ENCODE results near the gene SPATA32.

The SPATA32 gene

DNA sequence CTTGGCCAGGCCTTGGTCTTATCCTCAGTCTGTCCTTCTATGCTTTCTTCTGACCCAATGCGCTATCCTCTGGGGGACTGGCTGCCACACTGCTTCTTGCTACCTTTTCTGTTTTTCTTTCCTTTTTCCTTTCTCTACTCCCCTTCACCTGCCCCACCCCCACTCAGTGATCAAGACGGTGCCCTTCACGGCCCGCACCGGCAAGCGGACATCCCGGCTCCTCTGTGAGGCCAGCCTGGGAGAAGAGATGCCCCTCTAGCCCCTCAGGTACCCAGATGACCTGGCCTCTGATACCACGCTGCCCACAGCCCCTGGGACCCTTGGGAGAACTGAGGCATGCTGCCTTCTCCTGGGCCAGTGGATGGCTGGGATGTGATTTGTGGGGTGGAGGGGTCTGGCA lies 15.6 kb downstream of the SPATA32 start:
- DNase-seq (ENCODE audit: low read depth): no peak

DNA sequence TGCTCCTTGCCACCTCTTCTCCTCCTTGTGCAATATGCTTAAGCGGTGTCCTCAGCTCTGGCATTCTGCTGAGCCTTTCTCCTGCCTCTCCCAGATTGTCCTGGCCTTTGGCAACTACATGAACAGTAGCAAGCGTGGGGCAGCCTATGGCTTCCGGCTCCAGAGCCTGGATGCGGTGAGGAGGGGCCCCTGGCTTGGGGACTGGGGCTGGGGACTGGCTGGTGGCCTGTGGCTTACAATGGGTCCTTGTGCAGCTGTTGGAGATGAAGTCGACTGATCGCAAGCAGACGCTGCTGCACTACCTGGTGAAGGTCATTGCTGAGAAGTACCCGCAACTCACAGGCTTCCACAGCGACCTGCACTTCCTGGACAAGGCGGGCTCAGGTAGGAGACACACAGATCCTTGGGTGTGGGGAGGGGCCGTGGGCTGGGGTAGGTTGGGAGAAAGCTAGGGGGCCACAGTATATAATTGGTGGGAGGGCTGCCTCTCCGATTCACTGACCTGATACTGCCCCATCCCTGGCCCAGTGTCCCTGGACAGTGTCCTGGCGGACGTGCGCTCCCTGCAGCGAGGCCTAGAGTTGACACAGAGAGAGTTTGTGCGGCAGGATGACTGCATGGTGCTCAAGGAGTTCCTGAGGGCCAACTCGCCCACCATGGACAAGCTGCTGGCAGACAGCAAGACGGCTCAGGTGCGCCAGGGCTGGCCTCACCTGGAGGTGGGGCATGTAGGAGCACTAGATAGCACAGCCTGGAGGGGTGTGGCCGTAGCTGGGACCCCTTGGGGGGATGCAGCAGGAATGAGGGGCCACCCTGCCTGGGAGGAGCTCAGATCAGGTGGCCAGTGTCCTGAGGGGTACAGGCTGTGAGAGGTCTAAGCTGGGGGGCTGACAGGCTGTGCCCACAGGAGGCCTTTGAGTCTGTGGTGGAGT lies 16.9 kb downstream of the SPATA32 start:
- no peak for DNase-seq (ENCODE audit: low read depth)

DNA sequence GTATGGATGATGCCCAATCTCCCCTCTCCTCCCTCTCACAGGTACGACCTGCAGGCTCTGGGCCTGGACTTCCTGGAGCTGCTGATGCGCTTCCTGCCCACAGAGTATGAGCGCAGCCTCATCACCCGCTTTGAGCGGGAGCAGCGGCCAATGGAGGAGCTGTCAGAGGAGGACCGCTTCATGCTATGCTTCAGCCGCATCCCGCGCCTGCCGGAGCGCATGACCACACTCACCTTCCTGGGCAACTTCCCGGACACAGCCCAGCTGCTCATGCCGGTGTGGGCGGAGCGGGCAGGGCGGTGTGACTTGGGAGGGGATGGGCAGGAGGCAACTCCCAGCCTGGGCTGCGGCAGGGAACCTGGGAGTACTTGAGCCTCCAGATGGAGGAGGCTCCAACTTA lies 18.1 kb downstream of the SPATA32 start:
- DNase-seq (ENCODE audit: low read depth): no peak

DNA sequence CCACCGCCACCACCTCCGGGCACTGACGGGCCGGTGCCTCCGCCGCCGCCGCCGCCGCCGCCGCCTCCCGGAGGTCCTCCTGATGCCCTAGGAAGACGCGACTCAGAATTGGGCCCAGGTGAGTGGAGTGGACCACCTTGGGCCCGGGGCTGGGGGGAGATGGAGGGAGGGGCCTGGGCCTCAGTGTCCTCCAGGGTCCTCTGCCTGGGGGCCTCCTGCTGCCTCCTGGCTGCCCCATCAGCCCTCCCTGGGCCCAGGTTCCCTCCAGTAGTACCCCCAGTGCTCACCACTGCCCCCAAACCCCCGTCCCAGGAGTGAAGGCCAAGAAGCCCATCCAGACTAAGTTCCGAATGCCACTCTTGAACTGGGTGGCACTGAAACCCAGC lies 19.9 kb downstream of the SPATA32 start:
- no peak for DNase-seq (ENCODE audit: low read depth)

DNA sequence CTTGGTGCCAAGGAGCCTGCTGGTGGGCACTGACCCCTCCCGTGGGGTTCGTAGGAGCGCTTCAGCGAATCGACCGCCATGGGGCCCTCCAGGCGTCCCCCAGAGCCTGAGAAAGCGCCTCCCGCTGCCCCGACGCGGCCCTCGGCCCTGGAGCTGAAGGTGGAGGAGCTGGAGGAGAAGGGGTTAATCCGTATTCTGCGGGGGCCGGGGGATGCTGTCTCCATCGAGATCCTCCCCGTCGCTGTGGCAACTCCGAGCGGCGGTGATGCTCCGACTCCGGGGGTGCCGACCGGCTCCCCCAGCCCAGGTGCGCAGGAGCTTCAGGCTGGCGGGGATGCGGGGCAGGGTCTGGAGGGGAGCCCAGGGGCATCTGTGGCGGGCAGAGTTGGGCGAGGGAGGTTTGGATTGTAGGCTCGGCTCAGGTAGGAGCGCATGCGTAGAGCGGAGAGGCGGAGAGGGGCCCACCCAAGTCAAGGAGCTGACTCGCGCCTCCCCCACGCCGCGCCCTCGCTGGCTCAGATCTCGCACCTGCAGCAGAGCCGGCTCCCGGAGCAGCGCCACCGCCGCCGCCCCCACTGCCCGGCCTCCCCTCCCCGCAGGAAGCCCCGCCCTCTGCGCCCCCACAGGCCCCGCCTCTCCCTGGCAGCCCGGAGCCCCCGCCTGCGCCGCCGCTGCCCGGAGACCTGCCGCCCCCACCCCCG lies 20.4 kb downstream of the SPATA32 start:
- DNase-seq (ENCODE audit: low read depth): no peak

DNA sequence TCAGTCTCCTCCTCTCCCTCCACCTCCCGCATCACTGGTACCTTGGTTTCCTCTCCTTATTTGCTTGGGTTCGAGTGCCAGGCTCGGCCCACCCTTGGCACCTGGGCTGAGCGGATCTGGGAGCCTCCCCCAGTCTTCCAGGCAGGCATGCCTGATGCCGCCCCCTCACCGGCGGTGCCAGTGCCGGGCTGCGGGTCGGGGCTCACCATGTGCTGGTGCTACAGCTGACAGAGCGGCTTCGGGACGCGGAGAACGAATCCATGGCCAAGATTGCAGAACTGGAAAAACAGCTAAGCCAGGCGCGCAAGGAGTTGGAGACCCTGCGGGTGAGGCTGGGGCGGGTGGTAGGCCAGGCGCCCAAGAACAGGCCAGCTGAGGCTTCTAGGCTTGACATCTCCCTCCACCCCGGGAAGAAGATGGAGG lies 21.0 kb downstream of the SPATA32 start:
- DNase-seq (ENCODE audit: low read depth): no peak

DNA sequence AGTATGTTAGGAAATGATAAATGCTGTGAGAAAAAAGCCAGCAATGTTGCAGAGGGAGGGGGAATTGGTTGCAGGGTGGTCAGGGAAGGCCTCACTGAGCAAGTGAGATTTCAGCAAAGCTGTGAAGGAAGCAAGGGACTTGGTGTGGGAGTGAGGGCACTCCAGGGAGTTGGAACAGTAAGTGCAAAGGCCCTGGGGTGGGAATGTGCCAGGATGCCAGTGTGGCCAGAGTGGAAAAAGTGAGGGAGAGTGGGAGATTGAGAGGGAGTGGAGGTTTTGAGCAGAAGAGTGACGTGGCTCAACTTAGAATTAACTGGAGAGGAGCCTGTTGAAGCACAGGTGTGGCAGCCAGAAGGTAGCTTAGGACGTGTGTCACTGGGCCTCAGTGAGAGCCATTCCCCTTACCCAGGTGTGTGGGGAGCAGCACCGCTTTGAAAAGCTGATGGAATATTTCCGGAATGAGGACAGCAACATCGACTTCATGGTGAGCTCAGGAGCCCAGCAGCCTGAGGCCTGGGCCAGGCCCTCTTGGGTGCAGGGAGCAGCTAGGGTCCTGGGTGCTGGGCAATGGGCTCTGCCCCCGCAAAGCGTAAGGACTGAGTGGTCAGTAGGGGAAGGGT lies 23.6 kb downstream of the SPATA32 start:
- no peak for DNase-seq (ENCODE audit: low read depth)

DNA sequence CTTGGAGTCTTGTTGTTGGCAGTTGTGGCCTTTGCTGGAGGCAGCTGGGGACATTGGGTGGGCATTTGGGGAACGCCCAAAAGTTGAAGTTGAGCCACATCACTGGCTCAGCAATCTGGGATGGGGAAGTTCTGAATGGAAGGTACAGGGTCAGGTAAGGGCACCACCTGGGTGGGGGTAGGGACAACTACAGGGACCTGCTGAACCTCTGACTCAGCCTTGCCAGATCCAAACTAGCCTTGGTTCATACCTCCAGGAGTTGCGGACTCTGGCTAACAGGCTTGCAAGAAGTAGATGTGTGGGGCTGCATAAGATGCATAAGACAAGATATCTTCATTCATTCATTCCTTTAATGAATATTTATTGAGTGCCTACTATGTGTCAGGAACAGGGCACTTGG lies 24.2 kb downstream of the SPATA32 start:
- no peak for DNase-seq (ENCODE audit: low read depth)

DNA sequence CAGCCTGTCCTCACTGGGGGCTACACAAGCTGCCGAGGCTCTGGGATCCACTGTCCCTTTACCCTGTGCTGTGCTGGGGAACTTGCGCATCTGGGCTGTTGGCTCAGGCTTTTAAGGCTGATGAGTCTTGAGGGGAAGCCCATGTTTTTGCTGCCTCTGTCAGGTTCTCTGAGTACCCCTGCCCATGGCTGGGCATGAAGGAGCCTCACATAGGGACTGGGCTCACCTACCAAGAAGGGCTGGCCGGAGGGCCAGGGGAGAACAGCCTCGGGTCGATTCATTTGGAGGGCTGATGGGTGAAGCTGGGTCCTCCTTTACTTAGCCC lies 25.6 kb downstream of the SPATA32 start:
- no peak for DNase-seq (ENCODE audit: low read depth)

DNA sequence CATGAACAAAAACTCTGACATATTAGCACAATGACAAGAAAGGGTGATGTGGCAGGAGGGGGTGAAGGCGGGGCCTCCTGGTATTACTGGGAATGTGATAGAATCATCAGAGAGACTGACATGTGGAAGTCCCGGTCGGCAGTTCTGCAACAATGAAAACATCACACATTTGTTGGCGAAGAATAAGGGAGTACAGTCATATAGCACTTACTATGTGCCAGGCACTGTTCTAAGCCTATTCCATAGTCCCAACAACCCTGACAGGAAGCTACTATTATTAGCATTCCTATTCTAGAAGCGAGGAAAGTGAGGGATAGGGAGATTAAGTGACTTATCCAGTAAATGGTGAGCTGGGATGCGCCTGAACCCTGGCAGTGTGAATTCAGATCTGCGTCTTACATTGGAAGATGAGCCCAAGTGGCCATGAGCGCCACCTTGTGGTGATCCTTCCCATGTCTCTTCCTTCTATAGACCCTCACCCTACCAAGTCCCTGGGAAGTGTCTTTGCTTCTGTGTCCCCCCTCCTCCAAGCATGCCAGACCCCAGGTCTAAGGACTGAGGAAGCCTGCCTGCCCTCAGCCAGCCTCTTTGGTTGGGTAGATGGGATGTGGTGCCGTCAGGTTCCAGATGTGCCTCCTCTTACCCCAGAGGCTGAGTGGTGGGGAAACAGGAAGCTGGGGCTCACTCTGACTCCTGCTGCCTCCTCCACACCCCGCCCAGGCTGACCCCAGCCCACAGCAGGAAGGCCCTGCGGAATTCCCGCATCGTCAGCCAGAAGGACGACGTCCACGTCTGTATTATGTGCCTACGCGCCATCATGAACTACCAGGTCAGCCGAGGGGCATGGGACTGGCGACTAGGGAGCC lies 26.2 kb downstream of the SPATA32 start:
- DNase-seq (ENCODE audit: low read depth): peak; percentile 80

DNA sequence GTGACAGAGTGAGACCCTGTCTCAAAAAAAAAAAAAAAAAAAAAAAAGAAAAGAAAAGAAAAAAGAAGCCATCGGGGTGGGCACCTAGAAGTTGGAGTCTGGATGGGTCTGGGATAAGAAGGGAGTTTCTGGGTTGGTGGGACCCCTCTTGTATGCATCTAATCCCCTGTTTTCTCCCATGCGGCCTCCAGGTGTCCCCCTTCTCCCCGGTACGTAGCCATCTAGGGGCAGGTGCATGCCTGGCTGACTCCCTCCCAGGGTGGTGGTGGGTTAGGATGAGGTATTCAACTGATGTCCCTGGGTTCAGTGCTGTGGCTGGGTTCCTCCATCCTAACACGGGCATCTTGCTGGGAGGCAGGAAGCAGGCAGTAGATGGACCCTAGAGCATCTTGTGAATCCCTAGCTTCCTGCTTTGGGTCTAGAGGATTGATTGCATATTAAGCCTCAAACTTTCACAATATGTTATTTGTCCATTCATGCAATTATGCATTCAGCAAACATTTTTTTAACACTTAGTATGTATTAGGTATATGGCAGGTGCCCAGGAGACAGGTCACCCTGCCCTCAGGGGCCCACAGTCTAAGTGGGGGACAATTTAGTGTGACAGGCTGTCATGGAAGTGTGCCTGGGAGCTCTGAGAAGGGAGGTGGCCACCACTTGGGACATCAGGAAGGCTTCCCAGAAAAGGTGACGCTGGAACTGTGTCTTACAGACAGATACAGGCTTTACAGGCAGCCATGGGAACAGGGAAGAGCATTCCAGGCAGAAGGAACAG lies 27.1 kb downstream of the SPATA32 start:
- no peak for DNase-seq (ENCODE audit: low read depth)

DNA sequence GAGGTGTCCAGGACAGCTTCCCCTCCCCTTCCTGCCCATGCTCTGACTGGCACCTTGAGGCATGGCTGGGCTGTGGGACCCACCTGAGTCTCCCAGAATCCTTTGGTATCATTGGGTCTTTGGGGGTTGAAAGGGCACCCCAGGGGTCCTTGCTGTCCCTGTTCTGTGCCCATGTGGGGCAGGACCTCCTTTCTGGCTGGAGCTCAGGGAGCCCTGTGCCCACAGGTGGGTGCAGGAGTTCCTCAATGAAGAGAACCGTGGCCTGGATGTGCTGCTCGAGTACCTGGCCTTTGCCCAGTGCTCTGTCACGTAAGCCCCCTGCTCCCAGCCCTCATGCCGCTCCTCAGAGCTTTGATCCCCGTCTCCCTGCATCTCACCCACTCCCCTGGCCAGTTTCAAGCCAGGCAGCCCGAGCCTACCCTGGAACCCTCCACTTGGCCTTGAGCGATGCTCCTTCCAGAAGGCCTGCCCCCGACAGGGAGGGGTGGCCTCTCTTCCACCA lies 28.4 kb downstream of the SPATA32 start:
- DNase-seq (ENCODE audit: low read depth): no peak

DNA sequence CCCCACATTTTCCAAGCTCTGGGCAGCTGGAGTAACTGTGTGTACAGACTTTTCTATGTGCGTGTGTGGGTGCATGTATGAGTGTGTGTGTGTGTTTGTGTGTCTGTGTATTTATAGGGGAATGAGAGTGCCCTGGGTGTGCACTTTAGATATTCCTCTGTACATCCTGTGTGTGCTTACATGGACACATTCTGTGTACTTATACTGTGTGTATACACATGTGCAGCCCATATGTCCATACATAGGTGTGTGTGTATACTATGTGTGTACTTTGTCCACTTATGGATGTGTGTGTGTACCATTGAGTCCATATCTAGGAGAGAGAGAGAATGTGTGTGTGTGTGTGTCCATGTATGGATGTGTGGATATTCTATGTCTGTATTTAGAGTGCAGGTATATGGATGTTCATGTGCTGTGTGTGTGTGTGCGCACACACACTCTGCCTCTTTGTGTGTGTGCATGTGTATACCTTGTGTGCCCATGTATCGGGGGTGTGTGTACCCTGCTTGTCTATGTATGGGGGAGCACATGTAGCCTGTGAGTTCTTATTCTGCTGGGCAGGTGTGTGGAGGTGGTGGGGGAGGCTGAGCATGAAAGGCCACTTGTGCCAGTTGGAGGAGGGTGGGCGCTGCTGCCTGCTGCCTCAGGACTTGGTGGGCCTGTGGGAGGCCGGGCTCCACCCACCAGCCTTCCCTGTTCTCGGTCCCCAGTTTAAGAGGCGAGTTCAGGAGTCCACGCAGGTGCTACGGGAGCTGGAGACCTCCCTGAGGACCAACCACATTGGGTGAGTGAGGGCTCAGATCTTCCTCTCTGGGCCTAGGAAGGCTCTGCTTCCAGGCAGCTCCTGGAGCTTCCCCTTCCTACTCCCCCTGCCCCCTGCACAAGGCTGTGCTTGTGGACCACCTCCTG lies 29.1 kb downstream of the SPATA32 start:
- no peak for DNase-seq (ENCODE audit: low read depth)

DNA sequence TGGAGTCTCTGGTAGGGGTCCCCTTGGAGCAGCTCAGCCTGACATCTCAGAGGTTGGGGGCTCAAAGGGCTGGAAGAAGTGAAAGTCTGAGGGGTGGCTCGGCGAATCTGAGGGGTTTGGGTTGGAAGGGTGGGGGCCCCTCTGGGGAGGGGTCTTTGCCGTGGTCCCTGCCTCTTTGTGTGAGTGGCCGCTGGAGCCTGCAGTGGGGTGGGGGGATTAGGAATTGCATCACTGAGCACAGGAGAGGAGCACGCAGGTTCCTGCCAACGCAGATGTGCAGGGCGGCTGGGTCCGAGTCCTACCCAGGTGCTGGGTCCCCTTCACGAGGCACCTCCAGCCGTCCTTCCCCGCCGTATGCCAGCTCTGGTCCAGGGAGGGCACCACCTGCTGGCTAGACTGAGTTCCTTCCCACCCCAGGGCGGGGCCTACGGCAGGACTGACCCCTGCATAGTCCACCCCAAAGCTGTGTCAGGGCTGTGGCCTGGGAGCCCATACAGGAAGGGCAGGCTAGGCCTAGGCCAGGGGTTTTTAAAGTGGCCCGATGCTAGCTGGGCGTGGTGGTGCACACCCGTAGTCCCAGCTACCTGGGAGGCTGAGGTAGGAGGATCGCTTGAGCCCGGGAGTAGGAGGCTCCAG lies 30.3 kb downstream of the SPATA32 start:
- no peak for DNase-seq (ENCODE audit: low read depth)

DNA sequence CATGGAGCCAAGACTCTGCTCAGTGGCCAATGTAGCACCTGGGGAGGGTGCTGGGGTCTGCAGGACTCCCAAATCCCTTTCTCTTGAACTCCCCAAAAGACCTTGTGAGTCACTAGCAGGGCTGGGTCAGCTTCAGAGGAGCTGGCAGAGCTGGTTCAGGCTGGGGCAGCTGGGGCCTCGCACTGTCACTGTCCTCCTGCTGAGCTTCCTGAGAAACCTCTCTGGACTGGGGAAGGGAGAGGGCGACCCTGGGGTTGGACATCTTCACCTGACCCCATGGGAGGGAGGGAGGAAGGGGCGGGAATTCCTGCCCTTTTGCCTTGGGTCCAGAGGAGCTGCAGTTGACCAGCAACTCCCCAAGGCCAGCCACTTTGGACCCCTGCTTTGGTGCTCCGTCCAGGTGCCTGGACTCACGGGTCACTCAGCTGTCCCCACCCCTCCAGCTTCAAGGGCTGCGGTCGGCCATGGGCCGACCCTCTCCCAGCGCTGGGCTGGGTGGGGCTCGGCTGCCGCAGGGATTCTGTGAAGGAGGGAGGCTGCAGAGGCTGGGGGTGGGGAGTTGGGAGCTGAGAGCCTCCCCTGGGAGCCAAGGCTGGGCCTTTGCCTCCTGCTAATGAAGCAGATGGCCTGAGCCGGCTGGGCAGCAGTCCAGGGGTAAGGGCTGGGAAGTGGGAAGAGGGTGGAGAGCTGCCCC lies 31.0 kb downstream of the SPATA32 start:
- DNase-seq (ENCODE audit: low read depth): no peak

DNA sequence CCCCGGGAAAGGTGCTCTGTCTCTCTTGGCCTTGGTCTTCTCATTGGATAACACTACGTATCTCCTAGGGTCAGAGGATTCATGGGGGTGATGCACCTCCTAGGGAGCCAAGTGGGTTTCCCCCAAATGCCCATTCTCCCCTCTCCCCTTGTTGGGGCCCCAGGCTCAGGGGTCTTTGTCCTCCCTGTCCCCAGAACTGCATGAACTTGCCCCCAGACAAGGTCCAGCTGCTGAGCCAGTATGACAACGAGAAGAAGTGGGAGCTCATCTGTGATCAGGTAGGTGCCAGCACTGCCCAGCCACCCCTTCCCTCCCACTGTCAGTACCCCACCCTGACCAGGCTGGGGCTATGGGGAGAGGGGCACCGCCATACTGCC lies 31.5 kb downstream of the SPATA32 start:
- no peak for DNase-seq (ENCODE audit: low read depth)

DNA sequence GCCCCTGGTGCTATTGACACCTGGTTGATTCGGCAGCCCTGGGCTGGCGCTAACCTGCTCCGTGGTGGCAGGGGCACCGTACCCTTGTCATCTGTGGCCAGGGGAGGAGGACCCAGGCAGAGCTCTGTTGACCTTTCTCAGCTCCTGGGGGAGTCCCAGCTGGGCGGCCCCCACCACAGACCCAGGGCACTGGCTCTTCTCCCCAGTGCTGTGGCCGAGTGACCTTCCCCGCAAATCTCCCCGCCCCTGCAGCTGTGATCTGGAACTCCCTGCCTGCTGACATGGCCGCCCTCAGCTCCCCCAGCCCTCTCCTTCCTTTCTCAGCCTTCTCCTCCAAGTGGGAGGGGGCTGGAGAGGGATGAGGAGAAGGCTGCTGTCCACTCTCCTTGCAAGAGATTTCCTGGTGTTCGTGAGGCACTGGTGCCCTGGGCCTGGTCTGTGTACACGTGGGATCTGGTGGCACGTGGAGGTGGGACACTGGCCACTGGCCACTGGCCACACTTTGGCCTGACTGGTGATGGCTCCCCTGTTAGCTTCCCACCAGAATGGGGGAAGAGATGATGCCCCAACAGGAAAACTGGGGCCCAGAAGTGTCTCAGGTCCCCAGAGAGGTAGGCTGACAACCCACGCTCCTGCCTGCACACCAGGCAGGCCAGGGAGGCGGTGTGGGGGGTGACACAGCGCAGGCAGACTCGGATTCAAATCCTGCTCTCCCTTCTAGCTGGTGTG lies 32.0 kb downstream of the SPATA32 start:
- DNase-seq (ENCODE audit: low read depth): no peak
